Effector memory CD4-positive, alpha-beta T cell (primary cell): Measurements from ENCODE around the gene PRL.

Experiments
- DNase-seq, 3 donors: peaks; one replicate each; pipeline ENCODE4 v3.0.0-alpha.2; 2020
- H3K27ac ChIP-seq: 2 replicates; pipeline ENCODE4 v1.7.0; 2013; ENCODE audit warnings: mild to moderate bottlenecking, low read length, moderate library complexity; ENCODE audit not compliant: insufficient read depth, poor library complexity, severe bottlenecking
- H3K27me3 ChIP-seq: replicated peaks from 2 replicates; pipeline ENCODE4 v1.7.0; 2013; ENCODE audit warnings: mild to moderate bottlenecking, low read length; ENCODE audit not compliant: insufficient read depth, control insufficient read depth, poor library complexity, severe bottlenecking
- H3K36me3 ChIP-seq: 2 replicates; pipeline ENCODE4 v1.7.0; 2013; ENCODE audit warnings: mild to moderate bottlenecking, low read length, moderate library complexity; ENCODE audit not compliant: control insufficient read depth, insufficient read depth
- H3K4me1 ChIP-seq: 2 replicates; pipeline ENCODE4 v1.7.0; 2013; ENCODE audit warnings: low read length, mild to moderate bottlenecking; ENCODE audit not compliant: control insufficient read depth, insufficient read depth, poor library complexity, severe bottlenecking
- H3K4me3 ChIP-seq: 2 replicates; pipeline ENCODE4 v1.7.0; 2013; ENCODE audit warnings: low read length, low read depth, mild to moderate bottlenecking; ENCODE audit not compliant: insufficient read depth, poor library complexity, severe bottlenecking
- H3K9me3 ChIP-seq: 2 replicates; pipeline ENCODE4 v1.7.0; 2013; ENCODE audit warnings: mild to moderate bottlenecking, low read length, moderate library complexity; ENCODE audit not compliant: control insufficient read depth

PRL gene

GRCh38 chr6:22323848-22324247 is 27.0 kb upstream of the PRL start:
- DNase-seq: no peak
- Histone ChIP-seq H3K4me3 (no peak overlapping the region), H3K27me3 (no peaks in the 10 kb centered on the region), H3K9me3 (no peaks in the 10 kb centered on the region), H3K27ac (no peak overlapping the region), H3K36me3 (no peaks in the 10 kb centered on the region), H3K4me1 (no peaks in the 10 kb centered on the region)

- no peak overlapping the region for H3K4me3 ChIP-seq
- no peaks in the 10 kb centered on the region for H3K9me3 ChIP-seq
- no peak overlapping the region for H3K27ac ChIP-seq
- no peaks in the 10 kb centered on the region for H3K36me3 ChIP-seq
- DNase-seq: no peak
- no peaks in the 10 kb centered on the region for H3K4me1 ChIP-seq
- H3K27me3 ChIP-seq: no peaks in the 10 kb centered on the region
Measured at GRCh38 chr6:22322103-22323030, 25.5 kb upstream of the PRL start.

GRCh38 chr6:22320750-22321149 is 23.9 kb upstream of the PRL start:
- no peak overlapping the region for H3K4me3 ChIP-seq
- DNase-seq: no peak
- no peaks in the 10 kb centered on the region for H3K36me3 ChIP-seq
- no peaks in the 10 kb centered on the region for H3K4me1 ChIP-seq
- no peaks in the 10 kb centered on the region for H3K9me3 ChIP-seq
- no peaks in the 10 kb centered on the region for H3K27me3 ChIP-seq
- no peak overlapping the region for H3K27ac ChIP-seq

GRCh38 chr6:22318404-22318803 is 21.6 kb upstream of the PRL start:
- no peaks in the 10 kb centered on the region for H3K4me1 ChIP-seq
- no peak overlapping the region for H3K27ac ChIP-seq
- no peaks in the 10 kb centered on the region for H3K9me3 ChIP-seq
- no peaks in the 10 kb centered on the region for H3K36me3 ChIP-seq
- H3K27me3 ChIP-seq: no peaks in the 10 kb centered on the region
- H3K4me3 ChIP-seq: no peak overlapping the region
- DNase-seq: no peak

- Histone ChIP-seq H3K27me3 (no peaks in the 10 kb centered on the region), H3K9me3 (no peaks in the 10 kb centered on the region), H3K4me1 (no peaks in the 10 kb centered on the region), H3K36me3 (no peaks in the 10 kb centered on the region), H3K4me3 (no peak overlapping the region), H3K27ac (no peak overlapping the region)
- no peak for DNase-seq
Measured at GRCh38 chr6:22313796-22314195, 17.0 kb upstream of the PRL start.

- no peaks in the 10 kb centered on the region for H3K36me3 ChIP-seq
- no peaks in the 10 kb centered on the region for H3K4me1 ChIP-seq
- H3K27ac ChIP-seq: no peak overlapping the region
- no peaks in the 10 kb centered on the region for H3K9me3 ChIP-seq
- no peaks in the 10 kb centered on the region for H3K27me3 ChIP-seq
- no peak for DNase-seq
- H3K4me3 ChIP-seq: no peak overlapping the region
Measured at GRCh38 chr6:22308939-22309338, 12.1 kb upstream of the PRL start.

- no peak overlapping the region for H3K4me3 ChIP-seq
- H3K36me3 ChIP-seq: no peaks in the 10 kb centered on the region
- H3K27ac ChIP-seq: no peak overlapping the region
- H3K4me1 ChIP-seq: no peaks in the 10 kb centered on the region
- no peaks in the 10 kb centered on the region for H3K9me3 ChIP-seq
- no peak for DNase-seq
- no peaks in the 10 kb centered on the region for H3K27me3 ChIP-seq
Measured at GRCh38 chr6:22306741-22307466, 10.1 kb upstream of the PRL start.

- no peak overlapping the region for H3K27ac ChIP-seq
- DNase-seq: no peak
- H3K9me3 ChIP-seq: no peaks in the 10 kb centered on the region
- no peaks in the 10 kb centered on the region for H3K4me1 ChIP-seq
- H3K36me3 ChIP-seq: no peaks in the 10 kb centered on the region
- H3K4me3 ChIP-seq: no peak overlapping the region
- H3K27me3 ChIP-seq: no peaks in the 10 kb centered on the region
Measured at GRCh38 chr6:22302838-22303237, 6.0 kb upstream of the PRL start.

- no peaks in the 10 kb centered on the region for H3K9me3 ChIP-seq
- no peaks in the 10 kb centered on the region for H3K4me1 ChIP-seq
- H3K36me3 ChIP-seq: no peaks in the 10 kb centered on the region
- H3K4me3 ChIP-seq: no peak overlapping the region
- H3K27ac ChIP-seq: no peak overlapping the region
- H3K27me3 ChIP-seq: no peaks in the 10 kb centered on the region
- DNase-seq: no peak
Measured at GRCh38 chr6:22300273-22300998, 3.6 kb upstream of the PRL start.
